ENCODE measurements around the gene ITGB3.

- TF ChIP-seq MAX (IDR thresholded peaks at IDR 0.05; ENCODE audit: low read depth) (no peak), JUND (IDR thresholded peaks at IDR 0.05) (no peak), GABPA (IDR thresholded peaks at IDR 0.05; ENCODE audit: low read depth) (no peak), CTCF (IDR thresholded peaks at IDR 0.05) (no peak), RAD21 (IDR thresholded peaks at IDR 0.05; ENCODE audit: low read length) (no peak), YY1 (IDR thresholded peaks at IDR 0.05; ENCODE audit: low read depth) (no peak), FOSL2 (IDR thresholded peaks at IDR 0.05; ENCODE audit: borderline replicate concordance, low read depth) (no peak), REST (IDR thresholded peaks at IDR 0.05; ENCODE audit: low read depth, low read length) (no peak), RFX5 (IDR thresholded peaks at IDR 0.05; ENCODE audit: low read length) (no peak), EP300 (IDR thresholded peaks at IDR 0.05; ENCODE audit: borderline replicate concordance in 1 of 2, low read depth in 1 of 2, low read length in 1 of 2) (no peak), TCF12 (IDR thresholded peaks at IDR 0.05) (no peak)
Measured at GRCh38 chr17:47332287-47332686, 78.7 kb downstream of the ITGB3 start.
